Measurements from ENCODE around the gene SLC28A3. TPM values are rescaled to one million over a fixed set of nuclear protein-coding genes. Genes with fewer than 3 reads are reported as not detected.
A peak's percentile ranks its signal among the peaks of the same experiment; 100 is the strongest.

The SLC28A3 gene
- total RNA-seq, 1 experiment from 2014 or later: not detected

DNA sequence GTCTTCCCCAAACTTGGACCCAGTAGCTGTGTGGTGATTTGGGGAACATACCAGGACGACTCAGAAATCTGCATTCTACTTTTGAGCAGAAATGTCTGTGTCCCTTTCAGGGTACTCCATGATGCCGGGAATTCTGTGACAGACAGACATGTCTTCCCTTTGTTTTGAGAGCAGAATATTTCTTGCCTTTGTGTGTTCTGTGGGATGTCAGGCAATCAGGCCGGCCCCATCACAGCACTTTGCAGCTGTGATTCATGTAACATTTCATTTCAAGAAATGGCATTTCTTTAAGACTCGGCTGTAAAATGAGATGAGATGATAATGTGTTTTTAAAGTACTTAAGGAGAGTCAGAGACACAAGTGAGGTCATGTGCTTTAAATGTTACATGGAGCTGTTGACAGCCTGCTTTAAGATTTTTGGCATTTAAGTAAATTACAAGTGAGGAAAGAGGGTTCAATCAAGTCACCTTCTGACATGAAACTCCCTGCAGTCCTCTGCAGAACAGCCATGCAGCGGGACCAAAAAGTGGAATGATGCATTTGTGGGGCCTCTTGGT, 98.7 kb downstream of the SLC28A3 start:
- CTCF ChIA-PET: no interaction called here
- Histone ChIP-seq H3K27ac (ENCODE audit: low read depth, low read length, poor library complexity, severe bottlenecking) (no peak overlapping the region), H3K4me3 (ENCODE audit: low read depth, low read length, poor library complexity, severe bottlenecking) (no peak overlapping the region), H3K27me3 (replicated peaks; ENCODE audit: insufficient read depth, low read depth, low read length, poor library complexity) (no peaks in the 10 kb centered on the region), H3K4me1 (ENCODE audit: insufficient read depth, low read length, poor library complexity, severe bottlenecking) (no peaks in the 10 kb centered on the region), H3K36me3 (ENCODE audit: insufficient read depth, low read length, poor library complexity, severe bottlenecking) (no peaks in the 10 kb centered on the region), H3K9me3 (ENCODE audit: low read depth, low read length, poor library complexity, severe bottlenecking) (no peaks in the 10 kb centered on the region)
- intact Hi-C loops (cut with micrococcal nuclease; ENCODE audit: unreplicated experiment): no loop called here
- TF ChIP-seq, protein P1, sequence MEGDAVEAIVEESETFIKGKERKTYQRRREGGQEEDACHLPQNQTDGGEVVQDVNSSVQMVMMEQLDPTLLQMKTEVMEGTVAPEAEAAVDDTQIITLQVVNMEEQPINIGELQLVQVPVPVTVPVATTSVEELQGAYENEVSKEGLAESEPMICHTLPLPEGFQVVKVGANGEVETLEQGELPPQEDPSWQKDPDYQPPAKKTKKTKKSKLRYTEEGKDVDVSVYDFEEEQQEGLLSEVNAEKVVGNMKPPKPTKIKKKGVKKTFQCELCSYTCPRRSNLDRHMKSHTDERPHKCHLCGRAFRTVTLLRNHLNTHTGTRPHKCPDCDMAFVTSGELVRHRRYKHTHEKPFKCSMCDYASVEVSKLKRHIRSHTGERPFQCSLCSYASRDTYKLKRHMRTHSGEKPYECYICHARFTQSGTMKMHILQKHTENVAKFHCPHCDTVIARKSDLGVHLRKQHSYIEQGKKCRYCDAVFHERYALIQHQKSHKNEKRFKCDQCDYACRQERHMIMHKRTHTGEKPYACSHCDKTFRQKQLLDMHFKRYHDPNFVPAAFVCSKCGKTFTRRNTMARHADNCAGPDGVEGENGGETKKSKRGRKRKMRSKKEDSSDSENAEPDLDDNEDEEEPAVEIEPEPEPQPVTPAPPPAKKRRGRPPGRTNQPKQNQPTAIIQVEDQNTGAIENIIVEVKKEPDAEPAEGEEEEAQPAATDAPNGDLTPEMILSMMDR (conservative IDR thresholded peaks at IDR 0.05; ENCODE audit: low read depth, low read length): no peak
- POLR2A ChIA-PET (ENCODE audit: low non-redundant PET): interaction anchor here (0.6 kb wide), 1 partner anchor 308 kb away, joined by 7 read pairs; no protein-coding TSS in a partner anchor
- BruUV-seq (replicated peaks): no TSS peak
- no peak for DNase-seq (ENCODE audit: low spot score)

DNA sequence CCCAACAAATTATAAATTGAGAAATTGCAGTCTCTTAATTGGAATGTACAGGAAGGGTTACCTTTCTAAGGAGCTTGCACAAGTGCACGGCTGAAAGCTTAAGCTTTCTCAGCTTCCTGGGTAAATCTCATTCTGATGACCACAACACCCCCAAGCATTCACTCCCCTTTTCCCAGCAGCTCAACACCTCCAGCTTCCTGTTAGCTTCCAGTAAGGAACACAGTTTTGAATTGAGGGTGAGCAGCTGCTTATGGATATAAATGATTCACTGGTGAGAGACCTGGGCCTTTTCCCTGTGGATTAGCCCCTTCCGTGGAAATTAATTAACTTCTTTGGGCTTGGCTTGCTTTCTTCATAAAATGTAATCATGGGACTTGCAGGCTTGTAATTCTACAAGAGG, 101.2 kb downstream of the SLC28A3 start:
- no peak for TF ChIP-seq EZH2 (IDR thresholded peaks at IDR 0.05; ENCODE audit: borderline replicate concordance, low read depth, low read length, poor library complexity, severe bottlenecking)
- TF ChIP-seq, protein P1 (conservative IDR thresholded peaks at IDR 0.05; ENCODE audit: low read depth, low read length): no peak
- BruUV-seq (replicated peaks): no TSS peak
- Histone ChIP-seq H3K27ac (ENCODE audit: low read depth, low read length, poor library complexity, severe bottlenecking) (no peak overlapping the region), H3K4me3 (ENCODE audit: low read depth, low read length, poor library complexity, severe bottlenecking) (no peak overlapping the region), H3K27me3 (replicated peaks; ENCODE audit: insufficient read depth, low read depth, low read length, poor library complexity) (no peaks in the 10 kb centered on the region), H3K36me3 (ENCODE audit: insufficient read depth, low read length, poor library complexity, severe bottlenecking) (no peaks in the 10 kb centered on the region), H3K4me1 (ENCODE audit: insufficient read depth, low read length, poor library complexity, severe bottlenecking) (no peaks in the 10 kb centered on the region), H3K9me3 (ENCODE audit: low read depth, low read length, poor library complexity, severe bottlenecking) (no peaks in the 10 kb centered on the region)
- POLR2A ChIA-PET (ENCODE audit: low non-redundant PET): no interaction called here
- CTCF ChIA-PET: no interaction called here
- DNase-seq (ENCODE audit: low spot score): no peak
- intact Hi-C loops (cut with micrococcal nuclease; ENCODE audit: unreplicated experiment): no loop called here

DNA sequence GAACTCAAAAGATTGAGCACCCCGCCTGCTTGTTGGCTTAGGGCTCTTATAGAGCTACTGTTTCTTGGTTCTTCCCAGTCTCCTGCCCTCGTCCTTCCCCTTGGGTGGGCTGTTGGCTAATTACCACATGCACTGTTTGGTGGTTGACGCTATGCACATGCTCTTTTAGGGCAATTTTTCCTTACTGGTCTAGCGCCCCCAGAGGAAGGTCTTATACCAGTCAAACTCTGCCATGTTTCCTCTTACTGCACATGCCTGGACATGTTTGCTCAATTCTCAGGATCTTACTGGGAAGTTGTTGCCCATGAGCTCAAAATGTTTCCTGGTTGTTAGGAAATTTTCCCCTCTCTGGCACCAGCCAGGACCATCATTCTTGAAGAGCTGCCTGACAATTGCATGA, 101.9 kb downstream of the SLC28A3 start:
- H3K4me1 ChIP-seq (ENCODE audit: insufficient read depth, low read length, poor library complexity, severe bottlenecking): no peaks in the 10 kb centered on the region
- TF ChIP-seq EZH2 (IDR thresholded peaks at IDR 0.05; ENCODE audit: borderline replicate concordance, low read depth, low read length, poor library complexity, severe bottlenecking): no peak
- TF ChIP-seq, protein P1 (conservative IDR thresholded peaks at IDR 0.05; ENCODE audit: low read depth, low read length): peak; percentile 36; the same call in 1 of the 2 replicates
- no peaks in the 10 kb centered on the region for H3K9me3 ChIP-seq (ENCODE audit: low read depth, low read length, poor library complexity, severe bottlenecking)
- H3K27ac ChIP-seq (ENCODE audit: low read depth, low read length, poor library complexity, severe bottlenecking): no peak overlapping the region
- BruUV-seq (replicated peaks): no TSS peak
- no peak overlapping the region for H3K4me3 ChIP-seq (ENCODE audit: low read depth, low read length, poor library complexity, severe bottlenecking)
- CTCF ChIA-PET: no interaction called here
- DNase-seq (ENCODE audit: low spot score): no peak
- no peaks in the 10 kb centered on the region for H3K27me3 ChIP-seq (replicated peaks; ENCODE audit: insufficient read depth, low read depth, low read length, poor library complexity)
- POLR2A ChIA-PET (ENCODE audit: low non-redundant PET): no interaction called here
- intact Hi-C loops (cut with micrococcal nuclease; ENCODE audit: unreplicated experiment): no loop called here
- H3K36me3 ChIP-seq (ENCODE audit: insufficient read depth, low read length, poor library complexity, severe bottlenecking): no peaks in the 10 kb centered on the region
